ENCODE results near the gene KIF16B.

The KIF16B gene

GRCh38 chr20:16395366-16395765 is 177.9 kb downstream of the KIF16B start:
- DNase-seq (ENCODE audit: low read depth), result no peak

GRCh38 chr20:16394784-16395183 is 178.5 kb downstream of the KIF16B start:
- DNase-seq (ENCODE audit: low read depth), result no peak

GRCh38 chr20:16393836-16394235 is 179.4 kb downstream of the KIF16B start:
- DNase-seq (ENCODE audit: low read depth), result no peak

- no peak for DNase-seq (ENCODE audit: low read depth)
Observed at GRCh38 chr20:16393297-16393696, 180.0 kb downstream of the KIF16B start.

GRCh38 chr20:16392346-16392745 is 180.9 kb downstream of the KIF16B start:
- DNase-seq (ENCODE audit: low read depth), result no peak

GRCh38 chr20:16390991-16391390 is 182.3 kb downstream of the KIF16B start:
- no peak for DNase-seq (ENCODE audit: low read depth)

GRCh38 chr20:16388731-16389130 is 184.5 kb downstream of the KIF16B start:
- DNase-seq (ENCODE audit: low read depth), result no peak

- DNase-seq (ENCODE audit: low read depth), result no peak
Observed at GRCh38 chr20:16387666-16388065, 185.6 kb downstream of the KIF16B start.

GRCh38 chr20:16385891-16386290 is 187.4 kb downstream of the KIF16B start:
- no peak for DNase-seq (ENCODE audit: low read depth)

GRCh38 chr20:16385462-16385861 is 187.8 kb downstream of the KIF16B start:
- no peak for DNase-seq (ENCODE audit: low read depth)

GRCh38 chr20:16381444-16381843 is 191.8 kb downstream of the KIF16B start:
- no peak for DNase-seq (ENCODE audit: low read depth)

GRCh38 chr20:16378712-16379370 is 194.4 kb downstream of the KIF16B start:
- no peak for DNase-seq (ENCODE audit: low read depth)

- DNase-seq (ENCODE audit: low read depth), result no peak
Observed at GRCh38 chr20:16378122-16378521, 195.1 kb downstream of the KIF16B start.

- no peak for DNase-seq (ENCODE audit: low read depth)
Observed at GRCh38 chr20:16369441-16369840, 203.8 kb downstream of the KIF16B start.

GRCh38 chr20:16368645-16369292 is 204.5 kb downstream of the KIF16B start:
- no peak for DNase-seq (ENCODE audit: low read depth)

- DNase-seq (ENCODE audit: low read depth), result no peak
Observed at GRCh38 chr20:16367948-16368560, 205.2 kb downstream of the KIF16B start.

- DNase-seq (ENCODE audit: low read depth), result no peak
Observed at GRCh38 chr20:16366529-16366928, 206.7 kb downstream of the KIF16B start.

- no peak for DNase-seq (ENCODE audit: low read depth)
Observed at GRCh38 chr20:16364320-16364687, 208.9 kb downstream of the KIF16B start.

GRCh38 chr20:16363506-16364319 is 209.5 kb downstream of the KIF16B start:
- peak; percentile 14 for DNase-seq (ENCODE audit: low read depth)

GRCh38 chr20:16362642-16363041 is 210.6 kb downstream of the KIF16B start:
- DNase-seq (ENCODE audit: low read depth), result no peak

- no peak for DNase-seq (ENCODE audit: low read depth)
Observed at GRCh38 chr20:16360668-16361067, 212.6 kb downstream of the KIF16B start.

GRCh38 chr20:16353417-16353781 is 219.8 kb downstream of the KIF16B start:
- no peak for DNase-seq (ENCODE audit: low read depth)
